HL-60/S4 treated with phorbol 12-myristate 13-acetate at 8.2 ng/mL for 4 days and 3 days (cell line): ENCODE results near the gene PCP4L1.
"Not testable (repeated sequence)": the region's sequence is repeated elsewhere in the genome, so short reads cannot be mapped to it uniquely, and the experiment has no call there.

Experiments used
- in situ Hi-C: fragments of 300-500 bp; cut with MboI; formaldehyde crosslinking; loops from 2 replicates; pipeline ENCODE4 v1.15.0; 2022; ENCODE audit warnings: low sequenced_read_pairs

The PCP4L1 gene

GRCh38 chr1:161311595-161312181 lies 53.1 kb downstream of the PCP4L1 start:
- in situ Hi-C loops = no loop called here

GRCh38 chr1:161313554-161314200 lies 55.1 kb downstream of the PCP4L1 start:
- in situ Hi-C loops = no loop called here

- in situ Hi-C loops = no loop called here
Observed at GRCh38 chr1:161314201-161314981, 55.8 kb downstream of the PCP4L1 start, which contains the start of gene SDHC. Gene SDHC, plus strand, starts transcription at chr1:161314381. Its CDS starts 25 bp downstream, at chr1:161314406.

DNA sequence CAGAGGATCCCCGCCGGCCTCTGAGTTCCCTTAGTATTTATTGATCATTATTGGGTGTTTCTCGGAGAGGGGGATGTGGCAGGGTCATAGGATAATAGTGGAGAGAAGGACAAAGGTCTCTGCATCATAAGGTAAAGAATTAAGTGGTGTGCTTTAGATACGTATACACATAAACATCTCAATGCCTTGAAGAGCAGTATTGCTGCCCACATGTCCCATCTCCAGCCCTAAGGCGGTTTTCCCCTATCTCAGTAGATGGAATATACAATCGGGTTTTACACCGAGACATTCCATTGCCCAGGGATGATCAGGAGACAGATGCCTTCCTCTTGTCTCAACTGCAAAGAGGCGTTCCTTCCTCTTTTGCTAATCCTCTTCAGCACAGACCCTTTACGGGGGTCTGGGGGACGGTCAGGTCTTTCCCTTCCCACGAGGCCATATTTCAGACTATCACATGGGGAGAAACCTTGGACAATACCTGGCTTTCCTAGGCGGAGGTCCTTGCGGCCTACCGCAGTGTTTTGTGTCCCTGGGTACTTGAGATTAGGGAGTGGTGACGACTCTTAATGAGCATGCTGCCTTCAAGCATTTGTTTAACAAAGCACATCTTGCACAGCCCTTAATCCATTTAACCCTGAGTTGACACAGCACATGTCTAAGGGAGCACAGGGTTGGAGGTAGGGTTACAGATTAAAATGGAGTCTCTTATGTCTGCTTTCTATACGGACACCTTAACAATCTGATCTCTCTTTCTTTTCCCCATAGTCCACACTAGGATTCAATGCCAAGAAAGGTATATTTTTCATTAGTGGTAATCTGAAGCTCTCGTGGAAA lies 57.5 kb downstream of the PCP4L1 start:
- in situ Hi-C loops = not testable (repeated sequence)

GRCh38 chr1:161324020-161324419 lies 65.5 kb downstream of the PCP4L1 start:
- in situ Hi-C loops = no loop called here

GRCh38 chr1:161330346-161330745 lies 71.8 kb downstream of the PCP4L1 start:
- in situ Hi-C loops = no loop called here

DNA sequence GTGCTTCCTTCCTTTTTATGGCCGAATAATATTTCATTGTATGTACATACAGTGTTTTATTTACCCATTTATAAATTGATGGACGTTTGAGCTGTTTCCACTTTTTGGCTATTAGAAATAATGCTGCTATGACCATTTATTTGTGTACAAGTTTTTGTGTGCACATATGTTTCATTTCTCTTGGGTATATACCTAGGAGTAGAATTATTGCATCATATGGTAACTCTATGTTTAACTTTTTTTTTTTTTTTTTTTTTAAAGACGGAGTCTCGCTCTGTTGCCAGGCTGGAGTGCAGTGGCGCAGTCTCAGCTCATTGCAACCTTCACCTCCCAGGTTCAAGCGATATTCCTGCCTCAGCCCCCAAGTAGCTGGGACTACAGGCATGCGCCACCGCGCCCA lies 74.6 kb downstream of the PCP4L1 start:
- in situ Hi-C loops = no loop called here
